CD8-positive, alpha-beta memory T cell (primary cell): Measurements from ENCODE around the gene FAU. TPM values are rescaled to one million over a fixed set of nuclear protein-coding genes. Genes with fewer than 3 reads are reported as not detected.
A peak's percentile ranks its signal among the peaks of the same experiment; 100 is the strongest.

ENCODE experiments used
- CTCF ChIA-PET: fragments of 350-600 bp; sonication (Branson Sonifier 250); formaldehyde crosslinking; loops from one replicate; lab custom pipeline; 2021; ENCODE audit warnings: antibody characterized with exemption; lab: Charles Lee
- POLR2A ChIA-PET: fragments of 350-600 bp; sonication (Branson Sonifier 250); formaldehyde crosslinking; loops from one replicate; lab custom pipeline; 2021; ENCODE audit warnings: antibody characterized with exemption; lab: Charles Lee
- DNase-seq, 5 donors: peaks; one replicate each; pipeline versions ENCODE4 v3.0.0 to v3.0.0-alpha.2; 2020 to 2022; ENCODE audit warnings: mixed read lengths in 1 of 5
- H3K27ac ChIP-seq: one replicate; pipeline ENCODE4 v1.7.0; 2013; ENCODE audit warnings: low read depth, mild to moderate bottlenecking, low read length, moderate library complexity
- H3K27me3 ChIP-seq: 2 replicates; pipeline ENCODE4 v1.7.0; 2013; ENCODE audit warnings: low read length, mild to moderate bottlenecking; ENCODE audit not compliant: insufficient read depth, poor library complexity, severe bottlenecking
- H3K36me3 ChIP-seq: 2 replicates; pipeline ENCODE4 v1.7.0; 2013; ENCODE audit warnings: mild to moderate bottlenecking, low read length, moderate library complexity; ENCODE audit not compliant: insufficient read depth
- H3K4me1 ChIP-seq: 2 replicates; pipeline ENCODE4 v1.7.0; 2013; ENCODE audit warnings: mild to moderate bottlenecking, low read length, moderate library complexity; ENCODE audit not compliant: insufficient read depth
- H3K4me3 ChIP-seq: 2 replicates; pipeline ENCODE4 v1.7.0; 2013; ENCODE audit warnings: mild to moderate bottlenecking, low read length
- H3K9me3 ChIP-seq: 2 replicates; pipeline ENCODE4 v1.7.0; 2013; ENCODE audit warnings: mild to moderate bottlenecking, low read length
- H3K27ac Mint-ChIP-seq, 8 donors: one replicate each; pipeline ENCODE4 v1.8.0; 2020 to 2021; ENCODE audit warnings: mixed read lengths in 8 of 8, mild to moderate bottlenecking in 6 of 8, inconsistent platforms in 3 of 8, moderate library complexity in 3 of 8
- H3K27me3 Mint-ChIP-seq, 2 donors: one replicate each; pipeline ENCODE4 v1.8.0; 2020 to 2021; ENCODE audit warnings: mixed read lengths in 2 of 2, mild to moderate bottlenecking in 1 of 2, moderate library complexity in 1 of 2
- H3K36me3 Mint-ChIP-seq, 3 donors: one replicate each; pipeline ENCODE4 v1.8.0; 2020 to 2021; ENCODE audit warnings: mixed read lengths in 3 of 3, inconsistent platforms in 1 of 3, mild to moderate bottlenecking in 1 of 3
- H3K4me1 Mint-ChIP-seq, 3 donors: one replicate each; pipeline ENCODE4 v1.8.0; 2020 to 2021; ENCODE audit warnings: mixed read lengths in 3 of 3, inconsistent platforms in 1 of 3, mild to moderate bottlenecking in 1 of 3
- H3K4me3 Mint-ChIP-seq, 7 donors: one replicate each; pipeline ENCODE4 v1.8.0; 2020 to 2021; ENCODE audit warnings: mixed read lengths in 7 of 7, mild to moderate bottlenecking in 6 of 7, moderate library complexity in 4 of 7, inconsistent platforms in 2 of 7
- H3K9me3 Mint-ChIP-seq, 5 donors: one replicate each; pipeline ENCODE4 v1.8.0; 2020 to 2022; ENCODE audit warnings: mixed read lengths in 5 of 5, mild to moderate bottlenecking in 3 of 5, moderate library complexity in 2 of 5, inconsistent platforms in 1 of 5
- polyA plus RNA-seq: library from polyadenylated mRNA; unstranded; fragments of 300-500 nt; fragmentation: Illumina TruSeq; gene quantifications from one replicate; pipeline ENCODE4 v1.2.3, GENCODE V29; 2021
- total RNA-seq, 2 experiments: library from RNA; stranded (reverse); gene quantifications; one replicate each; pipeline ENCODE4 v1.2.3, GENCODE V29; 2021

Gene FAU
- total RNA-seq (1,000 to 10,000 TPM; 1,054 to 1,073 TPM), polyA plus RNA-seq (904 TPM)

DNA sequence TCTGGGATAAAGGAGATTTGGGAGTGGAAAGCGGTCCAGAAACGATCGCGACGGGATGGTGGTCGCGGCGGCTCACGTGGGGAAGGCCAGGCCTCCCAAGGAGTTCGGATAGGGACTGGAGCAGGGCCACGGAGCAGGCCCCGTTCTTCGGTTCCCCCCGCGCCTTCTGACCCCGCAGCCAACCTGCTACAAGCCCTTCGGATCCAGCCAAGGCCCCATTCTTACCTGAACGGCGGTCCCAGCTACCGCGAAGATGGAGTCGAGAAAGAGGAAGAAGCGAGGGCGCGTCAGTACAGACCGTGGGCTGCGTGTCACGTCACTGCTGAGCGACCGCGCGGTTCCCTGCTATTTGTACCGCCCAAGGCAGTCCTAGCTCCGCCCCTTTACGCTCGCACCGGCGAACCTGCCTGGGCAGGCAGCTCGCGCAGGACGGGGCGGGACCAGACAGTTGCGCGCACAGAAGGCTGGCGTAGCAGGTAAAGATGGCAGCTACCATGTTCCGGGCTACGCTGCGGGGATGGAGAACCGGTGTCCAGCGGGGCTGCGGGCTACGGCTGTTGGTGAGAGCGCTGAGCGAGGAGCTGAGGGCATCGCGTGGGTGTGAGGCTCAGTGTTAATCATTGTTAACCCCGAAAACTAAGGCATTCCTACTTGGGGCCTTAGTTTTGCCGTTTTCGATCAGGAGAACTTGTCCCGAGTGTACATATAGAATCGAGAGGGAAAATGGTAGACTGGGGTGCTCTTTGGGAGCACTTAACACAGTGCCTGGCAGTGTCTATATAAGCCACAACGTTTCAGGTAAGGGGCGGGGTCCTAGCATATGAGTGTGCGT is at the start of gene FAU, which contains the start of gene MRPL49:
TSS of gene FAU (minus strand) at position 270 of the 832 bp plus-strand sequence. CDS start 321 bp downstream, outside the sequence.
TSS of gene MRPL49 (plus strand) at position 457 of the 832 bp plus-strand sequence. CDS start at position 483, 26 bp downstream.
- Histone ChIP-seq H3K9me3 (no peaks in the 10 kb centered on the region), H3K36me3 (peaks cover 53% of the 10 kb centered on the region), H3K27me3 (no peaks in the 10 kb centered on the region), H3K4me1 (peaks cover 21% of the 10 kb centered on the region), H3K4me3 (peak within 1 kb of the TSS; percentile 95), H3K27ac (peak within 1 kb of the TSS; percentile 97)
- peak within 1 kb of the TSS; percentile 96 to 100 (median 99) for H3K4me3 Mint-ChIP-seq
- peaks cover 33 to 59% (median 45%) of the 10 kb centered on the region in 3 donors for H3K4me1 Mint-ChIP-seq
- peak; percentile 98 to 99 (median 98) for DNase-seq
- H3K36me3 Mint-ChIP-seq, result peaks cover 7 to 88% (median 9%) of the 10 kb centered on the region in 3 donors
- H3K27ac Mint-ChIP-seq, result peak within 1 kb of the TSS; percentile 97 to 100 (median 100)
- H3K9me3 Mint-ChIP-seq, result no peaks in the 10 kb centered on the region
- ChIA-PET POLR2A (interaction anchor here (0.5 to 2.5 kb wide), 25 partner anchors 10 to 1721 kb away, joined by 3 to 60 read pairs (median 4); partner anchors contain the start of genes ACTN3, ARL2, POLA2 and PPP2R5B), CTCF (interaction anchor here (0.9 to 3.7 kb wide), 12 partner anchors 9 to 490 kb away, joined by 3 to 43 read pairs (median 4); partner anchors contain the start of genes ARL2, CAPN1, CDCA5 and SYVN1)
- H3K27me3 Mint-ChIP-seq, result peaks cover 0 to 2% of the 10 kb centered on the region in 2 donors

DNA sequence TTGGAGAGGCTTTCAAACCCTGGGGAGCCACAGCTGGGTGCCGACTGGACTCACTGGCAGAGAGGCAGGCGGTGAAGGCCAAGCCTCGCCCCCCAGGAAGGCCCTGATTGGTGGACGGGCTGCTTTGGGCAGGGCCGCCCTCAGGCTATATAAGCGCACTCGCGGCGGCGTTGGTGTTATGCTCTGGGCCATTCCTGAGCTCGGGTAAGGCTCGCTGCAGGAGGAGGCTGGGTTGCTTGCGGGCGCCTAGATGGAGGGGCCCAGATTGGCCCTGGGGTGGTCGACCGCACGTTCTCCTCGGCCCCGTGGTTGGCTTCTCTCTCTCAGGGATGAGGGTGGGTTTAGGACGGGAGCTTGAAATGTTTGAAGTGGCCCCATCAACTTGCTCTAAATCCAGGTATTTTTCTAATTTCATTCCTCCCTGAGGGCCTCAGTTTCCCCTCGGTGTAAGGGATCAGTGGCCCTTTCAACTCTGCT is 48.2 kb upstream of the FAU start, which contains the start of gene SPDYC:
TSS of gene SPDYC (plus strand) at position 176 of the 477 bp plus-strand sequence. CDS start 1,125 bp downstream, outside the sequence.
- CTCF ChIA-PET, result interaction anchor here (0.7 to 1.4 kb wide), 2 partner anchors 10 to 12 kb away, joined by 3 read pairs; partner anchors contain the start of gene CAPN1
- Mint-ChIP-seq H3K4me3 (no peak within 1 kb of the TSS), H3K4me1 (no peaks in the 10 kb centered on the region), H3K9me3 (no peaks in the 10 kb centered on the region), H3K36me3 (no peaks in the 10 kb centered on the region), H3K27me3 (peaks cover 0 to 4% of the 10 kb centered on the region in 2 donors), H3K27ac (peak within 1 kb of the TSS in 2 of 8 donors; percentile 51 to 80)
- Histone ChIP-seq H3K4me1 (no peaks in the 10 kb centered on the region), H3K27ac (peak within 1 kb of the TSS; percentile 57), H3K9me3 (no peaks in the 10 kb centered on the region), H3K4me3 (no peak within 1 kb of the TSS), H3K27me3 (no peaks in the 10 kb centered on the region), H3K36me3 (no peaks in the 10 kb centered on the region)
- no peak for DNase-seq
- POLR2A ChIA-PET, result no interaction called here

DNA sequence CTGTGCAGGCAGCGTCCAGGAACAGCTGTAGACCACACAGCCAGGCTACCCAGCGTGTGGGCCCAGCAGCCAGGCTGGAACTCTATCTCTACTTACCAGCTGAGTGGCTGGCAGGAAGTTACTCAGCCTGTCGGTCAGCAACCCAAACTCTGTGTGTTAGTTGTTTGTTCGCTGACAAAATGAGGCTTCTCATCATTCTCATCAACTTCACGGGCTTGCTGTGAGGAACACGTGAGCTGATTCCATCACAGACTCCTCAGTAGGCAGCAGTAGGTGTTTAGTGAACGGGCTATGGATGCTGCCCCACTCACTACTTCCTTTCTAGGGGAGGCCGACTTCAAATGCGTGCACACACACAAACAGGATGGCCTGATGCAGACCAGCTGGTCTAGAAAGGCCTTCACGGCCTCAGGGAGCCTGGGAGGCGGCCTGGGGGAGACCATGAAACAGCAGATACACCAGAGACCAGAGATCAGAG is 47.3 kb upstream of the FAU start:
- Histone ChIP-seq H3K27ac (peak overlapping the region; percentile 57), H3K9me3 (no peaks in the 10 kb centered on the region), H3K27me3 (no peaks in the 10 kb centered on the region), H3K36me3 (no peaks in the 10 kb centered on the region), H3K4me3 (no peak overlapping the region), H3K4me1 (no peaks in the 10 kb centered on the region)
- CTCF ChIA-PET, result interaction anchor here (1.4 kb wide), 1 partner anchor 11 kb away, joined by 3 read pairs; no protein-coding TSS in a partner anchor
- Mint-ChIP-seq H3K27ac (peak overlapping the region in 2 of 8 donors; percentile 51 to 80), H3K4me1 (no peaks in the 10 kb centered on the region), H3K4me3 (no peak overlapping the region), H3K27me3 (peaks cover 0 to 6% of the 10 kb centered on the region in 2 donors), H3K9me3 (no peaks in the 10 kb centered on the region), H3K36me3 (no peaks in the 10 kb centered on the region)
- DNase-seq, result no peak
- POLR2A ChIA-PET, result no interaction called here

DNA sequence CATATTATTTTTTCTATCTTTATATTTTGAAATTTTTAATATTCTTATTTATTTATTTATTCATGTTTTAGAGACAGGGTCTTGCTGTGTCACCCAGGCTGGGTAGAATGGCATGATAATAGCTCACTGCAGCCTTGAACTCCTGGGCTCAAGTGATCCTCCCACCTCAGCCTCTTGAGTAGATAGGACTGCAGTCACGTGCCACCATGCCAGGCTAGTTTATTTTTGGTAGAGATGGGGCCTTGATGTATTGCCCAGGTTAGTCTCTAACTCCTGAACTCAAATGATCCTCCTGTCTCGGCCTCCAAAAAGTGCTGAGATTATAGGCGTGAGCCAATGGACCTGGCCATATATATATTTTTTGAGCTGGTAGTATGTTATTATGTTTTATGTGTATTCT is 45.7 kb upstream of the FAU start:
- Histone ChIP-seq H3K27ac (no peak overlapping the region), H3K4me3 (no peak overlapping the region), H3K27me3 (no peaks in the 10 kb centered on the region), H3K4me1 (no peaks in the 10 kb centered on the region), H3K36me3 (no peaks in the 10 kb centered on the region), H3K9me3 (no peaks in the 10 kb centered on the region)
- ChIA-PET CTCF (interaction anchor here (0.6 kb wide), 1 partner anchor 163 kb away, joined by 3 read pairs; no protein-coding TSS in a partner anchor), POLR2A (no interaction called here)
- Mint-ChIP-seq H3K27me3 (peaks cover 0 to 6% of the 10 kb centered on the region in 2 donors), H3K27ac (no peak overlapping the region), H3K9me3 (no peaks in the 10 kb centered on the region), H3K4me1 (no peaks in the 10 kb centered on the region), H3K4me3 (no peak overlapping the region), H3K36me3 (no peaks in the 10 kb centered on the region)
- DNase-seq, result no peak

DNA sequence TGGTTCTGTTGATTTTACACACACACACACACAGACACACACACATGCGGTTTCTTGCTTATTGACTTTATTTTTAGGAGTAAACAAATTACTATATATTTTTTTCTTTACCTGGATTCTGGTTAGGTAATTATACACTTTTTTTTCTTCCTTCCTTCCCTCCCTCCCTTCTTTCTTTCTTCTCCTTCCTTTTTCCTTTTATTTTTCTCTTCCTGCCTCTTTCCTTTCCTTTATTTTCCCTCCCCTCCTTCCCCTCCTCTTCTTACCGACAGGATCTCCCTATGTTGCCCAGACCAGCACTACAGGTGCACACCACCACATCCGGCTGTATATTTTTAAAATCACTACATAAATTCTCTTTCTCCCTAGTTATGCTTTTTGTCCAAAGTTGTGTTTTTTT is 45.0 kb upstream of the FAU start:
- Histone ChIP-seq H3K27ac (no peak overlapping the region), H3K36me3 (no peaks in the 10 kb centered on the region), H3K4me3 (no peak overlapping the region), H3K9me3 (no peaks in the 10 kb centered on the region), H3K4me1 (no peaks in the 10 kb centered on the region), H3K27me3 (no peaks in the 10 kb centered on the region)
- ChIA-PET POLR2A (no interaction called here), CTCF (interaction anchor here (0.6 kb wide), 1 partner anchor 164 kb away, joined by 3 read pairs; no protein-coding TSS in a partner anchor)
- Mint-ChIP-seq H3K36me3 (no peaks in the 10 kb centered on the region), H3K9me3 (no peaks in the 10 kb centered on the region), H3K27me3 (peaks cover 0 to 6% of the 10 kb centered on the region in 2 donors), H3K4me1 (no peaks in the 10 kb centered on the region), H3K27ac (no peak overlapping the region), H3K4me3 (no peak overlapping the region)
- DNase-seq, result no peak

DNA sequence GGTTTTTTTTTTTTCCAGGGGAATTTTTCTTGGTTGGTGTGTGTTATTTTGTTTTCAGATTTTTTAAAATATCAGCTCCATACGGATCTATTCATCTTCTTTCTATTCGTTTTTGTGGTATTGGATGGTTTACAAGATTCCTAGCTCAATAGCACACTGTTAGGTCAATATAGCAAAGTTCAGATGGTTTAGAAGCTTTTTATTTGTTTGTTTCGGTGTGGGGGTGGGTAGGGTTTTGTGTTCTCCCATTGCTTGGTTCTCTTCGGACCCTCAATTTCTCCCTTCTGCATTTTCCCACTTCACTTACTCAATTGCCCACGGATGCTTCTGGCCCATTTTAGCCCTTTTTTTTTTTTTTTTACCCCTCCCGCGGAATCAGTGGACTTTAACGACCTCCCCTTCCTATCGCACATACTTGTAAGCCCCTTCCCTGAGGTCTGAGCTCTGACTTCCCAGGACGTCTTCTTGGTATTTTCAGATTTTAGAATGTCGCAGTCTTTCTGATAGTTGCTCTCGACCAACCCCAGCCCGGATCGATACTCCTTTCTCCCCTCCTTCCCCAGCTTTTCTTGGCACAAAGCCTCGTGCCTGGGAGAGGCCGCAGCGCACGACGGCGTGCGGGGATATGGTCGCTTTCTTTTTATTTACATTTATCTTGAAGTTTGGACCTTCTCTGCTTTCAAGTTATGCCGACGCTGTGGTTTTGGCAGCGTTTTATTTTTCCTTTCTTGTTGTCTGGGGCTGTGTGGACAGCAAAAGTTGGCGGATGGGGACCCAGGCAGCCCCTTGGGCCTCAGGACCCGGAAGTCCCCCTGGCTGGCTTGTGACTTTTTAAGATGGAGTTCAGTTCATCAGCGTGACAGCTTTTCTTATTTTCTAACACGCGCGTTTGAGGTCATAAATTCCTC is 43.7 kb upstream of the FAU start:
- Histone ChIP-seq H3K36me3 (no peaks in the 10 kb centered on the region), H3K4me3 (no peak overlapping the region), H3K4me1 (no peaks in the 10 kb centered on the region), H3K27ac (no peak overlapping the region), H3K9me3 (no peaks in the 10 kb centered on the region), H3K27me3 (no peaks in the 10 kb centered on the region)
- POLR2A ChIA-PET, result interaction anchor here (0.6 to 1.0 kb wide), 3 partner anchors 11 to 798 kb away, joined by 4 to 9 read pairs (median 5); no protein-coding TSS in a partner anchor
- no peak for DNase-seq
- Mint-ChIP-seq H3K27me3 (peaks cover 5 to 6% of the 10 kb centered on the region in 2 donors), H3K4me3 (no peak overlapping the region), H3K27ac (peak overlapping the region in 2 of 8 donors; percentile 71 to 75), H3K36me3 (no peaks in the 10 kb centered on the region), H3K4me1 (no peaks in the 10 kb centered on the region), H3K9me3 (no peaks in the 10 kb centered on the region)
- CTCF ChIA-PET, result no interaction called here

DNA sequence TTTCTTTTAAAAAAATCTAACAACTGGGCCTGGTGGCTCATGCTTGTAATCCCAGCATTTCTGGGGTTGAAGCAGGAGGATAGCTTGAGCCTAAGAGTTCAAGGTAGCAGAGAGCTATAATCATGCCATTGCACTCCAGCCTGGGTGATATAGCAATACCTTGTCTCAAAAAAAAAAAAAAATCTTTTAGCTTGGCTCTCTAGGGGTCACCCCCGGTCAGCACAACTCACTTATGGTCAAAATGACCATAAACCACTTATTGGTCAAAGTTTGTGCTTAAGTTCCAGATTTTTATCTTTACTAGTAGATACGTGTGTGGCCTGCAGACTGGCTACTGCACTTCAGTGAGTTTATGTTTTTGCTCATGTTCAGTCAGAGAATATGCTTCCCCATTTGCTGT is 41.8 kb upstream of the FAU start:
- Histone ChIP-seq H3K27me3 (no peaks in the 10 kb centered on the region), H3K27ac (no peak overlapping the region), H3K36me3 (no peaks in the 10 kb centered on the region), H3K4me1 (no peaks in the 10 kb centered on the region), H3K9me3 (no peaks in the 10 kb centered on the region), H3K4me3 (no peak overlapping the region)
- POLR2A ChIA-PET, result no interaction called here
- Mint-ChIP-seq H3K36me3 (no peaks in the 10 kb centered on the region), H3K4me3 (no peak overlapping the region), H3K4me1 (no peaks in the 10 kb centered on the region), H3K27ac (no peak overlapping the region), H3K27me3 (peaks cover 10 to 15% of the 10 kb centered on the region in 2 donors), H3K9me3 (no peaks in the 10 kb centered on the region)
- no peak for DNase-seq
- CTCF ChIA-PET, result interaction anchor here (1.0 kb wide), 1 partner anchor 18 kb away, joined by 3 read pairs; the partner anchor contains the start of gene CAPN1
